ENCODE measurements around the gene DTX3.
"Not testable (repeated sequence)": the region's sequence is repeated elsewhere in the genome, so short reads cannot be mapped to it uniquely, and the experiment has no call there.

- not testable (repeated sequence) for TF ChIP-seq CTCF, POLR2A (IDR thresholded peaks at IDR 0.05)
Observed at GRCh38 chr12:57645990-57646658, 41.5 kb downstream of the DTX3 start.
